ENCODE data around the gene TEC. TPM values are rescaled to one million over a fixed set of nuclear protein-coding genes. Genes with fewer than 3 reads are reported as not detected.

The TEC gene
- total and polyA plus RNA-seq, 9 of the 15 experiments (the other 6 are each of a cell fraction or from before 2014, with no cell fraction given): 5.3 to 14.7 (median 8.8) TPM

GRCh38 chr4:48212165-48212564 is 57.5 kb downstream of the TEC start (continued):
- TF ChIP-seq STAT5B (CRISPR knock-in tag; IDR thresholded peaks at IDR 0.05) (no peak), PRPF4 (IDR thresholded peaks at IDR 0.05; ENCODE audit: insufficient read depth, low read depth, low read length, poor library complexity, severe bottlenecking) (no peak), ZNF778 (CRISPR knock-in tag; IDR thresholded peaks at IDR 0.05) (no peak), RBM14 (IDR thresholded peaks at IDR 0.05; ENCODE audit: borderline replicate concordance, insufficient read depth, low read depth, low read length) (no peak), NR4A1 (CRISPR knock-in tag; IDR thresholded peaks at IDR 0.05) (no peak), NR4A1 (tag; IDR thresholded peaks at IDR 0.05) (no peak), PYGO2 (tag; IDR thresholded peaks at IDR 0.05) (no peak), ETS2 (tag; IDR thresholded peaks at IDR 0.05; ENCODE audit: borderline replicate concordance, poor library complexity, severe bottlenecking) (no peak), PKNOX1 (IDR thresholded peaks at IDR 0.05) (peak; percentile 51; the same call in 1 of the 2 replicates)
- TF ChIP-seq, protein P1, sequence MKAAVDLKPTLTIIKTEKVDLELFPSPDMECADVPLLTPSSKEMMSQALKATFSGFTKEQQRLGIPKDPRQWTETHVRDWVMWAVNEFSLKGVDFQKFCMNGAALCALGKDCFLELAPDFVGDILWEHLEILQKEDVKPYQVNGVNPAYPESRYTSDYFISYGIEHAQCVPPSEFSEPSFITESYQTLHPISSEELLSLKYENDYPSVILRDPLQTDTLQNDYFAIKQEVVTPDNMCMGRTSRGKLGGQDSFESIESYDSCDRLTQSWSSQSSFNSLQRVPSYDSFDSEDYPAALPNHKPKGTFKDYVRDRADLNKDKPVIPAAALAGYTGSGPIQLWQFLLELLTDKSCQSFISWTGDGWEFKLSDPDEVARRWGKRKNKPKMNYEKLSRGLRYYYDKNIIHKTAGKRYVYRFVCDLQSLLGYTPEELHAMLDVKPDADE (conservative IDR thresholded peaks at IDR 0.05; ENCODE audit: control insufficient read depth, low read depth, low read length): no peak
- TF ChIP-seq, protein P2, sequence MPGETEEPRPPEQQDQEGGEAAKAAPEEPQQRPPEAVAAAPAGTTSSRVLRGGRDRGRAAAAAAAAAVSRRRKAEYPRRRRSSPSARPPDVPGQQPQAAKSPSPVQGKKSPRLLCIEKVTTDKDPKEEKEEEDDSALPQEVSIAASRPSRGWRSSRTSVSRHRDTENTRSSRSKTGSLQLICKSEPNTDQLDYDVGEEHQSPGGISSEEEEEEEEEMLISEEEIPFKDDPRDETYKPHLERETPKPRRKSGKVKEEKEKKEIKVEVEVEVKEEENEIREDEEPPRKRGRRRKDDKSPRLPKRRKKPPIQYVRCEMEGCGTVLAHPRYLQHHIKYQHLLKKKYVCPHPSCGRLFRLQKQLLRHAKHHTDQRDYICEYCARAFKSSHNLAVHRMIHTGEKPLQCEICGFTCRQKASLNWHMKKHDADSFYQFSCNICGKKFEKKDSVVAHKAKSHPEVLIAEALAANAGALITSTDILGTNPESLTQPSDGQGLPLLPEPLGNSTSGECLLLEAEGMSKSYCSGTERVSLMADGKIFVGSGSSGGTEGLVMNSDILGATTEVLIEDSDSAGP (CRISPR knock-in tag; IDR thresholded peaks at IDR 0.05): no peak
- TF ChIP-seq, protein P3, sequence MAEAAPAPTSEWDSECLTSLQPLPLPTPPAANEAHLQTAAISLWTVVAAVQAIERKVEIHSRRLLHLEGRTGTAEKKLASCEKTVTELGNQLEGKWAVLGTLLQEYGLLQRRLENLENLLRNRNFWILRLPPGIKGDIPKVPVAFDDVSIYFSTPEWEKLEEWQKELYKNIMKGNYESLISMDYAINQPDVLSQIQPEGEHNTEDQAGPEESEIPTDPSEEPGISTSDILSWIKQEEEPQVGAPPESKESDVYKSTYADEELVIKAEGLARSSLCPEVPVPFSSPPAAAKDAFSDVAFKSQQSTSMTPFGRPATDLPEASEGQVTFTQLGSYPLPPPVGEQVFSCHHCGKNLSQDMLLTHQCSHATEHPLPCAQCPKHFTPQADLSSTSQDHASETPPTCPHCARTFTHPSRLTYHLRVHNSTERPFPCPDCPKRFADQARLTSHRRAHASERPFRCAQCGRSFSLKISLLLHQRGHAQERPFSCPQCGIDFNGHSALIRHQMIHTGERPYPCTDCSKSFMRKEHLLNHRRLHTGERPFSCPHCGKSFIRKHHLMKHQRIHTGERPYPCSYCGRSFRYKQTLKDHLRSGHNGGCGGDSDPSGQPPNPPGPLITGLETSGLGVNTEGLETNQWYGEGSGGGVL (CRISPR knock-in tag; IDR thresholded peaks at IDR 0.05): no peak
- TF ChIP-seq, protein P4, sequence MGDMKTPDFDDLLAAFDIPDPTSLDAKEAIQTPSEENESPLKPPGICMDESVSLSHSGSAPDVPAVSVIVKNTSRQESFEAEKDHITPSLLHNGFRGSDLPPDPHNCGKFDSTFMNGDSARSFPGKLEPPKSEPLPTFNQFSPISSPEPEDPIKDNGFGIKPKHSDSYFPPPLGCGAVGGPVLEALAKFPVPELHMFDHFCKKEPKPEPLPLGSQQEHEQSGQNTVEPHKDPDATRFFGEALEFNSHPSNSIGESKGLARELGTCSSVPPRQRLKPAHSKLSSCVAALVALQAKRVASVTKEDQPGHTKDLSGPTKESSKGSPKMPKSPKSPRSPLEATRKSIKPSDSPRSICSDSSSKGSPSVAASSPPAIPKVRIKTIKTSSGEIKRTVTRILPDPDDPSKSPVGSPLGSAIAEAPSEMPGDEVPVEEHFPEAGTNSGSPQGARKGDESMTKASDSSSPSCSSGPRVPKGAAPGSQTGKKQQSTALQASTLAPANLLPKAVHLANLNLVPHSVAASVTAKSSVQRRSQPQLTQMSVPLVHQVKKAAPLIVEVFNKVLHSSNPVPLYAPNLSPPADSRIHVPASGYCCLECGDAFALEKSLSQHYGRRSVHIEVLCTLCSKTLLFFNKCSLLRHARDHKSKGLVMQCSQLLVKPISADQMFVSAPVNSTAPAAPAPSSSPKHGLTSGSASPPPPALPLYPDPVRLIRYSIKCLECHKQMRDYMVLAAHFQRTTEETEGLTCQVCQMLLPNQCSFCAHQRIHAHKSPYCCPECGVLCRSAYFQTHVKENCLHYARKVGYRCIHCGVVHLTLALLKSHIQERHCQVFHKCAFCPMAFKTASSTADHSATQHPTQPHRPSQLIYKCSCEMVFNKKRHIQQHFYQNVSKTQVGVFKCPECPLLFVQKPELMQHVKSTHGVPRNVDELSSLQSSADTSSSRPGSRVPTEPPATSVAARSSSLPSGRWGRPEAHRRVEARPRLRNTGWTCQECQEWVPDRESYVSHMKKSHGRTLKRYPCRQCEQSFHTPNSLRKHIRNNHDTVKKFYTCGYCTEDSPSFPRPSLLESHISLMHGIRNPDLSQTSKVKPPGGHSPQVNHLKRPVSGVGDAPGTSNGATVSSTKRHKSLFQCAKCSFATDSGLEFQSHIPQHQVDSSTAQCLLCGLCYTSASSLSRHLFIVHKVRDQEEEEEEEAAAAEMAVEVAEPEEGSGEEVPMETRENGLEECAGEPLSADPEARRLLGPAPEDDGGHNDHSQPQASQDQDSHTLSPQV (IDR thresholded peaks at IDR 0.05): no peak; the same call in none of the 2 replicates
- TF ChIP-seq, protein P5, sequence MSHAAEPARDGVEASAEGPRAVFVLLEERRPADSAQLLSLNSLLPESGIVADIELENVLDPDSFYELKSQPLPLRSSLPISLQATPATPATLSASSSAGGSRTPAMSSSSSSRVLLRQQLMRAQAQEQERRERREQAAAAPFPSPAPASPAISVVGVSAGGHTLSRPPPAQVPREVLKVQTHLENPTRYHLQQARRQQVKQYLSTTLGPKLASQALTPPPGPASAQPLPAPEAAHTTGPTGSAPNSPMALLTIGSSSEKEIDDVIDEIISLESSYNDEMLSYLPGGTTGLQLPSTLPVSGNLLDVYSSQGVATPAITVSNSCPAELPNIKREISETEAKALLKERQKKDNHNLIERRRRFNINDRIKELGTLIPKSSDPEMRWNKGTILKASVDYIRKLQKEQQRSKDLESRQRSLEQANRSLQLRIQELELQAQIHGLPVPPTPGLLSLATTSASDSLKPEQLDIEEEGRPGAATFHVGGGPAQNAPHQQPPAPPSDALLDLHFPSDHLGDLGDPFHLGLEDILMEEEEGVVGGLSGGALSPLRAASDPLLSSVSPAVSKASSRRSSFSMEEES (CRISPR knock-in tag; IDR thresholded peaks at IDR 0.05): no peak

All from K562 (cell line).